Measurements from ENCODE around the gene NPSR1. TPM values are rescaled to one million over a fixed set of nuclear protein-coding genes. Genes with fewer than 3 reads are reported as not detected.
A peak's percentile ranks its signal among the peaks of the same experiment; 100 is the strongest.
"Not testable (repeated sequence)": the region's sequence is repeated elsewhere in the genome, so short reads cannot be mapped to it uniquely, and the experiment has no call there.

The NPSR1 gene
- total RNA-seq, 1 experiment from 2014 or later = not detected

DNA sequence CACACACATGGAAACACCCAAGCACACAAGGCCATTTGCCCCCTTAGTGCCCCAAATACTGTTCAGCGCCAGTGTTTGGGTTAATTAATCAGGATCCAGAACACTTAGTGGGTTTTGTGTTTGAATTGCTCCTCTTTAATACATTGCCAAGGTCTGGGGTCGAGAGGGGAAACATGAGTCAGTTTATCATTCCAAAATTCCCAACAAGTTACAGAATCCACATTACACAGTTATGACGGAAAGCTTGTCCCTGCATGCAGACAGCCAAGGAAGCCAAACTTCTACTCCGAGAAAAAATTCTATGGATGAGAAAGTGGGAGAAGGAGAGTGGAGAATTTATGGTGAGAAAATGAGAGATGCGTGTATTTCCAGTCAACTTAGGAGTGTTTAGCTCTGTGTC, 189.0 kb downstream of the NPSR1 start:
- in situ Hi-C loops (cut with HindIII; ENCODE audit: low sequenced_read_pairs) = no loop called here
- no peak for DNase-seq (ENCODE audit: low spot score)

GRCh38 chr7:34848670-34849069, 190.7 kb downstream of the NPSR1 start:
- in situ Hi-C loops (cut with HindIII; ENCODE audit: low sequenced_read_pairs) = no loop called here
- DNase-seq (ENCODE audit: low spot score) = no peak

- peak; percentile 70 for DNase-seq (ENCODE audit: low spot score)
- in situ Hi-C loops (cut with HindIII; ENCODE audit: low sequenced_read_pairs) = no loop called here
These were observed 191.3 kb downstream of the NPSR1 start for GRCh38 chr7:34849163-34849960.

DNA sequence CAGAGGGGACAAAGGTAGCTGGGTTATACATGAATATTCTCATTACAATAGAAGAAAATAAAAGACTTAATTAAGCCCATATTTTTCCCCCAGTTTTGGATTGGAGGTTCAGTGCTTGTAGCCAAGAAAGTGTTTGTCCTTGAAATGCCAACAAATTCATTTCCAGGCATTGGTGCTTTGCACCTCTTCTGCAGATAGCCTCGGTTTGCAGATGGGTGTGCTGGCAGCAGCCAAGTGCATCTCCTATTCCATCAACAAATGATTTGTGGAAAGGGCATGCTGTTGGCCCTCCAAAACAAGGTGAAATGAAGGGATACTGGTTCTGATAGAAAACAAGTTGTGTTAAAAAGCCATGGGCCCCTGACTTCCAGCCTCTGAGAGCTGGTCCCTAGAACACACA, 192.0 kb downstream of the NPSR1 start:
- DNase-seq (ENCODE audit: low spot score) = peak; percentile 75
- in situ Hi-C loops (cut with HindIII; ENCODE audit: low sequenced_read_pairs) = no loop called here

GRCh38 chr7:34850681-34851080, 192.7 kb downstream of the NPSR1 start:
- DNase-seq (ENCODE audit: low spot score) = no peak

GRCh38 chr7:34851431-34851830, 193.4 kb downstream of the NPSR1 start:
- DNase-seq (ENCODE audit: low spot score) = peak; percentile 82
- in situ Hi-C loops (cut with HindIII; ENCODE audit: low sequenced_read_pairs) = no loop called here

More at GRCh38 chr7:34850681-34851080, 192.7 kb downstream of the NPSR1 start:
- in situ Hi-C loops (cut with HindIII; ENCODE audit: low sequenced_read_pairs) = no loop called here

DNA sequence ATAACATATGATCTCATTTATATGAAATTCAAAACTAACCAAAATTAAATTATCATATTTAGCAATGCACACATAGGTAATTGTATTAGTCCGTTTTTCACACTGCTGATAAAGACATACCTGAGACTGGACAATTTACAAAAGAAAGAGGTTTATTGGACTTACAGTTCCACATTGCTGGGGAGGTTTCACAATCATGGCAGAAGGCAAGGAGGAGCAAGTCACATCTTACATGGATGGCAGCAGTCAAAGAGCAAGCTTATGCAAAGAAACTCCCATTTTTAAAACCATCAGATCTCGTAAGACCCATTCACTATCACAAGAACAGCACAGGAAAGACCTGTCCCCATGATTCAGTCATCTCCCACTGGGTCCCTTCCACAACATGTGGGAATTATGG, 200.4 kb downstream of the NPSR1 start:
- in situ Hi-C loops (cut with HindIII; ENCODE audit: low sequenced_read_pairs); DNase-seq (ENCODE audit: low spot score): not testable (repeated sequence)

- DNase-seq (ENCODE audit: low spot score); in situ Hi-C loops (cut with HindIII; ENCODE audit: low sequenced_read_pairs): not testable (repeated sequence)
These were observed 201.3 kb downstream of the NPSR1 start for GRCh38 chr7:34859281-34859680.

DNA sequence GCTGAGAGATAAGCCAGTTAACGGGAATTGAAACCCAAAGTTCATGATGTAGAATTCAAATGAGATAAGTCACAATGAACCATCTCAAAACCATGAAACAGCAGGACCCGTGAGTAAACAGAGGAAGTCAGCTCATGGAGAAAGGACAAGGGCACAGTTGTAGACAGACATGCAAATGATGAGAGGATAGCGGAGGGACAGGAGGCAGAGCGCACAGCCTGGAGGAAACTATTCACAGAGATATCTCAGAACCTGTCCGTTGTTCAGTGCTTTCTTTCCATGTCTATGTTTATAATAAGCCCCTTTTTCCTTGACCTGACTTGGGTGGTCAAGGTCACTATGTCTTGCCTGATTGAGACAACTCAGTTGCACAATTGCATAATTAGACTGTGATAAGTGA, 208.2 kb downstream of the NPSR1 start:
- in situ Hi-C loops (cut with HindIII; ENCODE audit: low sequenced_read_pairs); DNase-seq (ENCODE audit: low spot score): not testable (repeated sequence)

DNA sequence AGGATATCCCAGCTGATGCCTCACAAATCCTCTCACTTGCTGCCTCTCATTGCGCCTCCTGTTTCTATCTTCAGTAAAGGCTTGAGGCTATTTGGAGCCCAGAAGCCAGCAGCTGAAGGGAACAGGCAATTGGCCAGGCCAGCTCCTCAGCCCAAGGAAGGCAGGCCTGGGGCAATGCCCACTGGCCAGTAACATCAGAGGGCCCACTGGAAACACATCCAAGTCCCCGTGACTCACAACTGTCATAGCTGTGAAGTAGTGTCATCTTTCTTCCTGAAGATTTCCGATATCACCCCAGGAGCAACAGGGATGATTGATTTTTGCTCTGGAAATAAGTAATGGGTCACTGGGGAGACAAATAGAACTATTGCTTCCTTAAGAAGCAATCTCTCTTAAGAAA, 209.3 kb downstream of the NPSR1 start:
- not testable (repeated sequence) for DNase-seq (ENCODE audit: low spot score)

GRCh38 chr7:34868602-34869001, 210.6 kb downstream of the NPSR1 start:
- DNase-seq (ENCODE audit: low spot score); in situ Hi-C loops (cut with HindIII; ENCODE audit: low sequenced_read_pairs): not testable (repeated sequence)

More for the DNA sequence above, 209.3 kb downstream of the NPSR1 start:
- in situ Hi-C loops (cut with HindIII; ENCODE audit: low sequenced_read_pairs) = not testable (repeated sequence)

DNA sequence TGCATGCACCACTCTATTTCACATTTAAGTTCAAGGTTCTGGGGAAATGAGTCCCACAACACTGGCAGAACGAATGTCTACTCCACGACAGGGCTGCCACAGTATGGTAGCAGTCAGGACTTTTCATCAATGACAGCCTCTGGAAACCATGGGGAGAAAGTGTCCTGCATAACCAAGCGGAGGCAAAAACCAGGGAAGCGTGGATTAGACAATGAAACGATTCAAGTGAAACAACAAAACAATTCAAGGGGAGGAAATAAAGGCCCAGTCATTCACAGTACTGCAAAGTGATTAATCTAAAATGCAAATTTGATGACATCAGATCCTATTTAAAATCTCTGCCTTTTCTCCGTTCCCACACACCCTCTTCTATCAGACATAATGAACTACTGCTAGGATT, 211.0 kb downstream of the NPSR1 start:
- DNase-seq (ENCODE audit: low spot score) = no peak
- in situ Hi-C loops (cut with HindIII; ENCODE audit: low sequenced_read_pairs) = no loop called here

DNA sequence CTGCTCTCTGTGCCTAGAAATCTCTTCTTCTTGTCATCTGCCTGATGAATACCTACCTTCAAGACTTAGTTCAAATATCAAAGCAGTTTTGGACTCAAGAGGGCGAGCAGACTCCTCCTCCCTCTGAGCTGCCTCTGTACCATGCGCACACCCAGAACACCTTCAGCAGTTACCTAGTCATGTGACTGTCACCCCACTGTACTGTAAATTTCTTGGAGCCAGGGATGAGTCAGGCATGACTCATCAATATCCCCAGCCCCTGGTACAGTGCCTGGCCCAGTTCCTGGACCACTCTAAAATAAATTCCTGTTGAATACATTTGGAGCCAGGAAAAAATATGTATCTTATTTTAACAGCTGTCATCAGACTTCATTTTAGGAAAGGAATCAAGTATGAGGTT, 212.0 kb downstream of the NPSR1 start:
- DNase-seq (ENCODE audit: low spot score); in situ Hi-C loops (cut with HindIII; ENCODE audit: low sequenced_read_pairs): not testable (repeated sequence)

GRCh38 chr7:34874329-34874728, 216.3 kb downstream of the NPSR1 start:
- in situ Hi-C loops (cut with HindIII; ENCODE audit: low sequenced_read_pairs); DNase-seq (ENCODE audit: low spot score): not testable (repeated sequence)

DNA sequence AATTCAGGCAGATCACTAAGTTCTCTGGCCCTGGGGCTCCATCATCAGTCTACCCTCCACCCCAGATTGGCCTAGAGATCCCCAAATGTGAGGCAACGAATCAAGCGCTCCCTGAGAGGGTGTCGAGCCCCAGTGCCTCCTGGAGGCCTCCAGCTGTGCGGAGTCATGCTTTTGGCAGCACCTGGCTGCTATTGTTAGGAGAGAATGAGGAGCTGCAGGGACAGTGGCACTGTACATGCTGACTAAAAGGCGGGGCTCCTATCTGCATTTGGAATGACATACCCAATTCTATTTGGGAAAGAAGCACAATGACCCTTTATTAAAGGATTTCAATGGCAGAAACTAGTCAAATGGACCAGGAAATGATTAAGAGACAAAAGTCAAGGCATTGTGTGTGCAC, 217.5 kb downstream of the NPSR1 start:
- in situ Hi-C loops (cut with HindIII; ENCODE audit: low sequenced_read_pairs) = no loop called here

GRCh38 chr7:34878944-34879735, 221.1 kb downstream of the NPSR1 start:
- in situ Hi-C loops (cut with HindIII; ENCODE audit: low sequenced_read_pairs); DNase-seq (ENCODE audit: low spot score): not testable (repeated sequence)

More for the DNA sequence above, 217.5 kb downstream of the NPSR1 start:
- DNase-seq (ENCODE audit: low spot score) = no peak

DNA sequence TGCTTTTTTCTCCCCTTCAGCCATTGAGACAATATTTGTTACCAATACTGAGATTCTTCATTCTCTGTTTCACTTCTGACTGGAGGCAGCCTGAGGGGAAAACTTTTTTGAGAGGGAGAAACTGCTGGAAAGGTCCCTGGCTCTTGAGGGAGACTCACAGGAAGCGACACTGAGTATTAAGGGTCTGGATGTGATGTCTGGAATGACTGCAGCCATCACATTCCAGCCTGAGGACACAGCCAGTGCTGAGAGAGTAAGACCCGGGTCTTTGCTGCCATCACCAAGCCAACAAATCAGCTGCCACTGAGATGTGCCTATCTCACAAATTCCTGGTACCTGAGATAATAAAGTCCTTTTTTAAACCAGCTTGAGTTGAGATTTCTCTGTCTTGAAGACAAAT, 221.9 kb downstream of the NPSR1 start:
- in situ Hi-C loops (cut with HindIII; ENCODE audit: low sequenced_read_pairs) = no loop called here
- no peak for DNase-seq (ENCODE audit: low spot score)

DNA sequence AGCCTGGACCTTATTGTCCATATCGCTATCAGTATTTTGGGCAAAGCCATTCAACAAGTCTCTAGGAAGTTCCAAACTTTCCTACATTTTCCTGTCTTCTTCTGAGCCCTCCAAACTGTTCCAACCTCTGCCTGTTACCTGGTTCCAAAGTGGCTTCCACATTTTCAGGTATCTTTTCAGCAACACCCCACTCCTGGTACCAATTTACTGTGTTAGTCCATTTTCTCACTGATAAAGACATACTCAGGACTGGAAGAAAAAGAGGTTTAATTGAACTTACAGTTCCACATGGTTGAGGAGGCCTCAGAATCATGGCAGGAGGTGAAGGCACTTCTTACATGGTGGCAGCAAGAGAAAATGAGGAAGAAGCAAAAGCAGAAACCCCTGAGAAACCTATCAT, 225.8 kb downstream of the NPSR1 start:
- in situ Hi-C loops (cut with HindIII; ENCODE audit: low sequenced_read_pairs); DNase-seq (ENCODE audit: low spot score): not testable (repeated sequence)

DNA sequence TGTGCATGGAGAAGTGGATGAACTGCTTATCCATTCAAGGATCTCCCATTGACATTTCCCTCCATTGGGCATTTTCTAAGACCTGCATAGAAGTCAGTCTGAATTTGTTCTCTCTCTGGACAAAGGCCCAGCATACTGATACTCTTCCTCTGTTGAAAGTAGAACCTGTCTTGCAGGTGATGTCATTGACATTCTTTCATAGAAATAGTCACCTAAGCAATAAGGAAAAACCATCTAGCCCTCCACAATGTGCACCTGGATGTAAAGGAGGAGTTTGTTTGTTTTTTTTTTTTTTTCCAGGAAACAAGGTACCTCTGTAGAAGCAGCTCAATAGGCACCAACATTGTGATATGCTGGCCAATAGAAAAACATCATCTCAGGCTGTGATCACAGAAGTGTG, 228.8 kb downstream of the NPSR1 start:
- no peak for DNase-seq (ENCODE audit: low spot score)
- in situ Hi-C loops (cut with HindIII; ENCODE audit: low sequenced_read_pairs) = no loop called here

DNA sequence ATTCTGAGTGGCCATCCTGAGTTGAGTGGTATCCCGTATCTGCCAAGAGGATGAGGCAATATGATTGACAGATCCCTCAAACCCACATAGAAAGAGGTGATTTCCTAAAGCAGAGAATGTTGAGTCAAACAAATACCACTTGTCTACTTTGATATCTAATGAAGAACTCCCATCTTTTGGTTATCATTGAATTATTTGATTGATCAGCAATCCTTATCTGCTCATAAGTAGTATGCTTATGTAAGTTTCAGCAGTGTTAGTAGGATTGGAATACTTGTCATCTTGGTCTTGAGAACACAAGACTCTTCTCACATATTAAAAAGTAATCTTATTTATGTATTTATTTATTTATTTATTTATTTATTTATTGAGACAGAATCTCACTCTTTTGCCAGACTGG, 231.9 kb downstream of the NPSR1 start:
- in situ Hi-C loops (cut with HindIII; ENCODE audit: low sequenced_read_pairs) = no loop called here
- DNase-seq (ENCODE audit: low spot score) = no peak
